ENCODE data around the gene NADSYN1.

Gene NADSYN1

DNA sequence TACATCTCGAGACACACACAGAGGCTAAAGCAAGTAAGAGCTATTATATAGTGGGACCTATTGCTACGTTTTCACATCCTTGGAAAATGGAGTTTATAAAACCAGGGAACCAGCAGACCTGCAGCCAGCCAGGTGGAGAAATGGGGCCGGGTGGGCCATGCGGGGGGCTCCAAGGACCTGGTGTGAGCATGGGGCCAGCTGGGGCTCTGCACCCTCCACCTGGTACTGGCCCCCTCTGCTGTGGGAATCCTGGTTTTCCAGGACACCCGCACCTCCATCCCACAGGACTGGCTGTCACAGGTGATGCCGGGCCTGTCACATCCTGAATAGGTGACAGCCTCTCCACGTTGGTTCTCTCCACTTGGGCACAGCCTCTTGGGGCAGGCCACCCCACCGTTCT lies 16.1 kb upstream of the NADSYN1 start:
- no peaks in the 10 kb centered on the region for H3K9me3 ChIP-seq
- peaks cover 23% of the 10 kb centered on the region for H3K36me3 ChIP-seq
- no peaks in the 10 kb centered on the region for H3K4me1 ChIP-seq
- no peak overlapping the region for H3K4me3 ChIP-seq (ENCODE audit: low read depth, low read length)
- TF ChIP-seq CTCF (IDR thresholded peaks at IDR 0.05; ENCODE audit: low read depth, low read length), result no peak
- no peak for DNase-seq
- H3K27me3 ChIP-seq, result no peaks in the 10 kb centered on the region

DNA sequence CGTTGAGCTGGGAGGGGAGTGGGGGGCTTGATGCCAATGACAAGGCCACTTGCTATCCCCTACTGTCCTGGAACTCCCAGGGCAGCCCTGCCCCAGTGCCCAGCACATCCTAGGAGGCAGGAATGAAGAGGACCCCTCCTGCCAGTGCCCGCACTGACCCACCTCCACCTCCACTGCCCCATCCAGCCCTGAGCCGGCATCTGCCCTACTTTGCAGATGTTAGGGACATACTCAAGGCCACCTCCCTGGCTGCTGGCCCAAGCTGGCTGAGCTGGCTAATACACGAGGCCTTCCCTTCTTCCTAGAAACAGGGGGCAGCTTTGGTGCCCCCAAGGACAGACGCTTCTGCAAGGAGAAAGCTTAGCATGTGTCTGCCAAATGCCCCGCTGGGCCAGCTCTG lies 15.6 kb upstream of the NADSYN1 start:
- Histone ChIP-seq H3K9me3 (no peaks in the 10 kb centered on the region), H3K4me1 (no peaks in the 10 kb centered on the region), H3K27me3 (no peaks in the 10 kb centered on the region), H3K4me3 (ENCODE audit: low read depth, low read length) (no peak overlapping the region), H3K36me3 (peaks cover 23% of the 10 kb centered on the region)
- no peak for TF ChIP-seq CTCF (IDR thresholded peaks at IDR 0.05; ENCODE audit: low read depth, low read length)
- no peak for DNase-seq

- peaks cover 24% of the 10 kb centered on the region for H3K36me3 ChIP-seq
These were observed 15.1 kb upstream of the NADSYN1 start for GRCh38 chr11:71437879-71438278.

GRCh38 chr11:71438650-71439049 lies 14.4 kb upstream of the NADSYN1 start:
- TF ChIP-seq CTCF (IDR thresholded peaks at IDR 0.05; ENCODE audit: low read depth, low read length), result no peak
- no peaks in the 10 kb centered on the region for H3K9me3 ChIP-seq
- DNase-seq, result no peak
- H3K27me3 ChIP-seq, result no peaks in the 10 kb centered on the region
- H3K4me1 ChIP-seq, result no peaks in the 10 kb centered on the region
- H3K36me3 ChIP-seq, result peaks cover 32% of the 10 kb centered on the region
- no peak overlapping the region for H3K4me3 ChIP-seq (ENCODE audit: low read depth, low read length)

More at GRCh38 chr11:71437879-71438278, 15.1 kb upstream of the NADSYN1 start:
- Histone ChIP-seq H3K9me3 (no peaks in the 10 kb centered on the region), H3K4me1 (no peaks in the 10 kb centered on the region), H3K4me3 (ENCODE audit: low read depth, low read length) (no peak overlapping the region), H3K27me3 (no peaks in the 10 kb centered on the region)
- DNase-seq, result no peak
- TF ChIP-seq CTCF (IDR thresholded peaks at IDR 0.05; ENCODE audit: low read depth, low read length), result no peak

- no peaks in the 10 kb centered on the region for H3K4me1 ChIP-seq
- H3K27me3 ChIP-seq, result no peaks in the 10 kb centered on the region
- no peak for DNase-seq
- peaks cover 44% of the 10 kb centered on the region for H3K36me3 ChIP-seq
- H3K9me3 ChIP-seq, result no peaks in the 10 kb centered on the region
- no peak for TF ChIP-seq CTCF (IDR thresholded peaks at IDR 0.05; ENCODE audit: low read depth, low read length)
- H3K4me3 ChIP-seq (ENCODE audit: low read depth, low read length), result no peak overlapping the region
These were observed 12.8 kb upstream of the NADSYN1 start for GRCh38 chr11:71440021-71440755.

DNA sequence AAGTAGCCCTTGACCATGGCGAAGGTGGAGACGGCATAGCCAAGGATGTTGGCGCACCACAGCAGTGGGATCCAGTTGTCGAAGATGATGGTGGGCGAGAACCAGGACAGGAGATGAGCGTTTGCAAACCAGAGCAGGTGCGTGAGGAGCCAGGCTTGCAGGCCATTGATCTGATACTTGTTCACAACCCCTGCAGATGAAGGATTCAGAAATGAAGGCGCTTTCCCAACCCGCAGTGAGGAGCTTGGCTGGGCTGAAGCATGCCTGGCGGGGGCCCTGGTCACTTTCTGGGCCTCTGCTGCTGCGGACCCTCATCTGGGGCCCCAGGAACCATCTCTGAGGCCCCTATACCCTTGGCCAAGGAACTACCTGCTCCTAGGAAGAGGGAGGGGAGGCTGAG lies 11.8 kb upstream of the NADSYN1 start:
- Histone ChIP-seq H3K27me3 (no peaks in the 10 kb centered on the region), H3K36me3 (peaks cover 52% of the 10 kb centered on the region), H3K4me3 (ENCODE audit: low read depth, low read length) (no peak overlapping the region), H3K9me3 (no peaks in the 10 kb centered on the region), H3K4me1 (no peaks in the 10 kb centered on the region)
- no peak for DNase-seq
- no peak for TF ChIP-seq CTCF (IDR thresholded peaks at IDR 0.05; ENCODE audit: low read depth, low read length)

Data from BE2C (cell line).